Liver (tissue), 9 donors: ENCODE results near the gene GLI3. TPM values are rescaled to one million over a fixed set of nuclear protein-coding genes. Genes with fewer than 3 reads are reported as not detected.

ENCODE experiments used
- DNase-seq: peaks from one replicate; pipeline ENCODE4 v3.0.0-alpha.2; 2017; ENCODE audit warnings: low spot score
- H3K27ac ChIP-seq, 2 donors: one replicate each; pipeline ENCODE4 v1.7.0; 2013; ENCODE audit warnings: inconsistent platforms in 2 of 2, low read length in 2 of 2, control low read depth in 1 of 2, low read depth in 1 of 2, mild to moderate bottlenecking in 1 of 2
- H3K27me3 ChIP-seq, 4 donors: one replicate each; pipeline versions ENCODE4 v1.6.1 to v1.7.0; 2013; ENCODE audit warnings: low read length in 3 of 4, inconsistent platforms in 1 of 4, mild to moderate bottlenecking in 1 of 4, moderate library complexity in 1 of 4; ENCODE audit not compliant: control insufficient read depth in 4 of 4, insufficient read depth in 4 of 4
- H3K36me3 ChIP-seq, 4 donors: one replicate each; pipeline versions ENCODE4 v1.6.1 to v1.7.0; 2013; ENCODE audit warnings: low read length in 3 of 4, mild to moderate bottlenecking in 3 of 4, low read depth in 1 of 4, moderate library complexity in 1 of 4; ENCODE audit not compliant: control insufficient read depth in 4 of 4, insufficient read depth in 3 of 4
- H3K4me1 ChIP-seq, 4 donors: one replicate each; pipeline versions ENCODE4 v1.6.1 to v1.7.0; 2013; ENCODE audit warnings: low read length in 3 of 4, mild to moderate bottlenecking in 3 of 4, moderate library complexity in 1 of 4; ENCODE audit not compliant: control insufficient read depth in 4 of 4, insufficient read depth in 4 of 4
- H3K4me3 ChIP-seq, 3 donors: one replicate each; pipeline versions ENCODE4 v1.6.1 to v1.7.0; 2013; ENCODE audit warnings: low read length in 3 of 3, control low read depth in 1 of 3, low read depth in 1 of 3, mild to moderate bottlenecking in 1 of 3
- H3K9ac ChIP-seq, 2 donors: one replicate each; pipeline ENCODE4 v1.7.0; 2013; ENCODE audit warnings: low read length in 2 of 2, mild to moderate bottlenecking in 2 of 2, moderate library complexity in 2 of 2, control low read depth in 1 of 2, low read depth in 1 of 2
- H3K9me3 ChIP-seq, 4 donors: one replicate each; pipeline versions ENCODE4 v1.6.1 to v1.7.0; 2013; ENCODE audit warnings: low read length in 3 of 4; ENCODE audit not compliant: control insufficient read depth in 4 of 4
- CTCF ChIP-seq: fragments of 150-350 bp; IDR thresholded peaks from 2 replicates; pipeline ENCODE4 v1.5.1; 2017; ENCODE audit warnings: improper control_type of control experiment, low read depth, low read length; ENCODE audit not compliant: missing input control
- EGR1 ChIP-seq, 2 donors: IDR thresholded peaks; 2 replicates each; pipeline ENCODE4 v1.6.1; 2016 to 2018; ENCODE audit warnings: antibody characterized with exemption in 2 of 2, low read depth in 2 of 2
- FOXA1 ChIP-seq: IDR thresholded peaks from 2 replicates; pipeline ENCODE4 v1.6.1; 2016; ENCODE audit warnings: antibody characterized with exemption
- FOXA2 ChIP-seq: IDR thresholded peaks from 2 replicates; pipeline ENCODE4 v1.6.1; 2016; ENCODE audit warnings: antibody characterized with exemption
- GABPA ChIP-seq, 2 donors: IDR thresholded peaks in 1 of 2; conservative IDR thresholded peaks in 1 of 2; 2 replicates each; pipeline ENCODE4 v1.6.1; 2016; ENCODE audit warnings: antibody characterized with exemption in 2 of 2, mild to moderate bottlenecking in 1 of 2, moderate library complexity in 1 of 2
- HNF4A ChIP-seq, 2 donors: conservative IDR thresholded peaks; 2 replicates each; pipeline ENCODE4 v1.6.1; 2016; ENCODE audit warnings: antibody characterized with exemption in 2 of 2, mild to moderate bottlenecking in 2 of 2
- HNF4G ChIP-seq: IDR thresholded peaks from 2 replicates; pipeline ENCODE4 v1.6.1; 2016; ENCODE audit warnings: antibody characterized with exemption
- JUND ChIP-seq, 2 donors: IDR thresholded peaks; 2 replicates each; pipeline ENCODE4 v1.6.1; 2016; ENCODE audit warnings: antibody characterized with exemption in 2 of 2
- MAX ChIP-seq: IDR thresholded peaks from 2 replicates; pipeline ENCODE4 v1.6.1; 2016; ENCODE audit warnings: antibody characterized with exemption
- NR2F2 ChIP-seq: IDR thresholded peaks from 2 replicates; pipeline ENCODE4 v1.6.1; 2016; ENCODE audit warnings: antibody characterized with exemption
- RAD21 ChIP-seq, 2 donors: IDR thresholded peaks; 2 replicates each; pipeline ENCODE4 v1.6.1; 2016; ENCODE audit warnings: antibody characterized with exemption in 2 of 2, mild to moderate bottlenecking in 2 of 2
- REST ChIP-seq: IDR thresholded peaks from 2 replicates; pipeline ENCODE4 v1.6.1; 2016; ENCODE audit warnings: antibody characterized with exemption, mild to moderate bottlenecking
- SP1 ChIP-seq: IDR thresholded peaks from 2 replicates; pipeline ENCODE4 v1.6.1; 2018; ENCODE audit warnings: antibody characterized with exemption, mild to moderate bottlenecking
- TAF1 ChIP-seq: conservative IDR thresholded peaks from 2 replicates; pipeline ENCODE4 v1.6.1; 2016; ENCODE audit warnings: antibody characterized with exemption, mild to moderate bottlenecking
- WGBS: extraction: QIAGEN DNeasy Blood & Tissue Kit; methylation state at CpG from one replicate; pipeline ENCODE4 v1.1.7; 2013; 5-methylcytosine and 5-hydroxymethylcytosine counted together
- polyA plus RNA-seq, 2 donors: library from polyadenylated mRNA; stranded (reverse) in 1 of 2; unstranded in 1 of 2; fragments of 200-250 nt in 1 of 2; fragments of >200 nt in 1 of 2; fragmentation: Nextera tagmentation in 1 of 2; extraction: Ambion mirVana in 1 of 2; gene quantifications; one replicate each; pipeline versions ENCODE4 v1.2.1 to v1.2.3, GENCODE V29; 2013 to 2015
- total RNA-seq, 2 donors: library from RNA; depleted of rRNA; stranded (reverse); fragments of >200 nt; gene quantifications; one replicate each; pipeline ENCODE4 v1.2.3, GENCODE V29; 2014
- donor health status: healthy.
- donor health status: healthy.
- donor health status: healthy.
- donor health status: healthy.
- donor health status: healthy.

The GLI3 gene
- total and polyA plus RNA-seq, 4 donors, result 0.09 to 0.42 (median 0.26) TPM

GRCh38 chr7:42020061-42020460, 216.9 kb downstream of the GLI3 start (continued):
- TF ChIP-seq CTCF, result no peak
- no peak for TF ChIP-seq RAD21 (IDR thresholded peaks at IDR 0.05)
- no peak for TF ChIP-seq HNF4G
- no peak for TF ChIP-seq EGR1 (IDR thresholded peaks at IDR 0.05; ENCODE audit: low read depth in 2 of 2)

GRCh38 chr7:42017349-42017986, 219.5 kb downstream of the GLI3 start:
- Histone ChIP-seq H3K27ac (no peak overlapping the region), H3K4me3 (no peak overlapping the region), H3K9me3 (peaks cover 4 to 10% (median 6%) of the 10 kb centered on the region in 4 donors), H3K27me3 (no peaks in the 10 kb centered on the region), H3K36me3 (no peaks in the 10 kb centered on the region), H3K4me1 (no peaks in the 10 kb centered on the region), H3K9ac (no peak overlapping the region)
- DNase-seq, result no peak
- WGBS, result 60% methylated on average over 15 of the region's 15 CpGs
- TF ChIP-seq SP1 (no peak), GABPA (IDR thresholded peaks at IDR 0.05 in 1 of 2, conservative IDR thresholded peaks at IDR 0.05 in 1 of 2) (no peak), FOXA1 (no peak), CTCF (no peak), HNF4A (conservative IDR thresholded peaks at IDR 0.05) (no peak), MAX (no peak), FOXA2 (no peak), TAF1 (no peak), JUND (IDR thresholded peaks at IDR 0.05) (no peak), NR2F2 (no peak), HNF4G (no peak), REST (no peak)
